ENCODE measurements around the gene FYB1. TPM values are rescaled to one million over a fixed set of nuclear protein-coding genes. Genes with fewer than 3 reads are reported as not detected.

The FYB1 gene
- total and polyA plus RNA-seq, 2 experiments from 2014 or later, result 1.1 to 2.4 TPM

GRCh38 chr5:39233783-39234182 lies 14.4 kb upstream of the FYB1 start:
- Histone ChIP-seq H2AFZ (no peak overlapping the region), H3K79me2 (no peaks in the 10 kb centered on the region), H3K4me1 (ENCODE audit: insufficient read depth) (no peaks in the 10 kb centered on the region), H3K4me3 (no peak overlapping the region), H3K9me3 (ENCODE audit: low read depth) (no peaks in the 10 kb centered on the region), H4K20me1 (ENCODE audit: insufficient read depth, poor library complexity, severe bottlenecking) (no peaks in the 10 kb centered on the region), H3K4me2 (no peak overlapping the region), H3K27me3 (no peaks in the 10 kb centered on the region), H3K36me3 (replicated peaks; ENCODE audit: insufficient read depth, low read depth) (no peaks in the 10 kb centered on the region), H3K27ac (no peak overlapping the region), H3K9me2 (replicated peaks; ENCODE audit: insufficient read depth) (no peaks in the 10 kb centered on the region)
- 40% methylated on average over 2 of the region's 2 CpGs for WGBS (ENCODE audit: low lambda C conversion rate, missing lambda C conversion rate)
- TF ChIP-seq CTCF (IDR thresholded peaks at IDR 0.05; ENCODE audit: poor library complexity), result no peak
- no peak for TF ChIP-seq EZH2phosphoT487 (IDR thresholded peaks at IDR 0.05; ENCODE audit: low read depth, severe bottlenecking, unreplicated experiment)
- TF ChIP-seq EZH2 (IDR thresholded peaks at IDR 0.05; ENCODE audit: borderline replicate concordance), result no peak
- no peak for DNase-seq (ENCODE audit: low spot score)

- Histone ChIP-seq H4K20me1 (ENCODE audit: insufficient read depth, poor library complexity, severe bottlenecking) (no peaks in the 10 kb centered on the region), H3K9me2 (replicated peaks; ENCODE audit: insufficient read depth) (no peaks in the 10 kb centered on the region), H3K79me2 (no peaks in the 10 kb centered on the region), H3K27ac (no peak overlapping the region), H3K36me3 (replicated peaks; ENCODE audit: insufficient read depth, low read depth) (no peaks in the 10 kb centered on the region), H3K4me3 (no peak overlapping the region), H3K27me3 (no peaks in the 10 kb centered on the region), H3K4me2 (no peak overlapping the region), H2AFZ (no peak overlapping the region), H3K4me1 (ENCODE audit: insufficient read depth) (no peaks in the 10 kb centered on the region), H3K9me3 (ENCODE audit: low read depth) (no peaks in the 10 kb centered on the region)
- WGBS (ENCODE audit: low lambda C conversion rate, missing lambda C conversion rate), result 71% methylated on average over 4 of the region's 4 CpGs
- no peak for TF ChIP-seq CTCF (IDR thresholded peaks at IDR 0.05; ENCODE audit: poor library complexity)
- no peak for TF ChIP-seq EZH2phosphoT487 (IDR thresholded peaks at IDR 0.05; ENCODE audit: low read depth, severe bottlenecking, unreplicated experiment)
- no peak for TF ChIP-seq EZH2 (IDR thresholded peaks at IDR 0.05; ENCODE audit: borderline replicate concordance)
- DNase-seq (ENCODE audit: low spot score), result no peak
Observed at GRCh38 chr5:39231705-39232525, 12.6 kb upstream of the FYB1 start.

GRCh38 chr5:39228596-39228995 lies 9.2 kb upstream of the FYB1 start:
- Histone ChIP-seq H3K79me2 (no peaks in the 10 kb centered on the region), H3K4me3 (no peak overlapping the region), H3K4me2 (no peak overlapping the region), H3K27ac (no peak overlapping the region), H2AFZ (no peak overlapping the region), H3K27me3 (no peaks in the 10 kb centered on the region), H3K36me3 (replicated peaks; ENCODE audit: insufficient read depth, low read depth) (no peaks in the 10 kb centered on the region), H3K9me3 (ENCODE audit: low read depth) (no peaks in the 10 kb centered on the region), H4K20me1 (ENCODE audit: insufficient read depth, poor library complexity, severe bottlenecking) (no peaks in the 10 kb centered on the region), H3K4me1 (ENCODE audit: insufficient read depth) (peaks cover 5% of the 10 kb centered on the region), H3K9me2 (replicated peaks; ENCODE audit: insufficient read depth) (no peaks in the 10 kb centered on the region)
- DNase-seq (ENCODE audit: low spot score), result no peak
- 88% methylated on average over 3 of the region's 3 CpGs for WGBS (ENCODE audit: low lambda C conversion rate, missing lambda C conversion rate)
- TF ChIP-seq EZH2phosphoT487 (IDR thresholded peaks at IDR 0.05; ENCODE audit: low read depth, severe bottlenecking, unreplicated experiment) (no peak), EZH2 (IDR thresholded peaks at IDR 0.05; ENCODE audit: borderline replicate concordance) (no peak), CTCF (IDR thresholded peaks at IDR 0.05; ENCODE audit: poor library complexity) (no peak)
